Measurements from ENCODE around the gene LMO7.
"Not testable (repeated sequence)": the region's sequence is repeated elsewhere in the genome, so short reads cannot be mapped to it uniquely, and the experiment has no call there.

DNA sequence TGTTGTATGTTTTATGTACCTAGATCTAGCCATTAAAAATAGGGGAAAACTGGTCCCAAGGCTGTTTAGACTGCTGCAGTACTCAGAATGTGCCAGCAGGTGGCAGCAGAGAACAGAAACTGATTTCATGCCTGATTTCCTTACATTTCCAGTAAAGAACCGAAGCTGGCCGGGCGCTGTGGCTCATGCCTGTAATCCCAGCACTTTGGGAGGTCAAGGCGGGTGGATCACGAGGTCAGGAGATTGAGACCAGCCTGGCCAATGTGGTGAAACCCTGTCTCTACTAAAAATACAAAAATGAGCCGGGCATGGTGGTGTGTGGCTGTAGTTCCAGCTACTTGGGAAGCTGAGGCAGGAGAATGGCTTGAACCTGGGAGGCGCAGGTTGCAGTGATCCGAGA is 59.8 kb downstream of the LMO7 start:
- TF ChIP-seq, protein P1, sequence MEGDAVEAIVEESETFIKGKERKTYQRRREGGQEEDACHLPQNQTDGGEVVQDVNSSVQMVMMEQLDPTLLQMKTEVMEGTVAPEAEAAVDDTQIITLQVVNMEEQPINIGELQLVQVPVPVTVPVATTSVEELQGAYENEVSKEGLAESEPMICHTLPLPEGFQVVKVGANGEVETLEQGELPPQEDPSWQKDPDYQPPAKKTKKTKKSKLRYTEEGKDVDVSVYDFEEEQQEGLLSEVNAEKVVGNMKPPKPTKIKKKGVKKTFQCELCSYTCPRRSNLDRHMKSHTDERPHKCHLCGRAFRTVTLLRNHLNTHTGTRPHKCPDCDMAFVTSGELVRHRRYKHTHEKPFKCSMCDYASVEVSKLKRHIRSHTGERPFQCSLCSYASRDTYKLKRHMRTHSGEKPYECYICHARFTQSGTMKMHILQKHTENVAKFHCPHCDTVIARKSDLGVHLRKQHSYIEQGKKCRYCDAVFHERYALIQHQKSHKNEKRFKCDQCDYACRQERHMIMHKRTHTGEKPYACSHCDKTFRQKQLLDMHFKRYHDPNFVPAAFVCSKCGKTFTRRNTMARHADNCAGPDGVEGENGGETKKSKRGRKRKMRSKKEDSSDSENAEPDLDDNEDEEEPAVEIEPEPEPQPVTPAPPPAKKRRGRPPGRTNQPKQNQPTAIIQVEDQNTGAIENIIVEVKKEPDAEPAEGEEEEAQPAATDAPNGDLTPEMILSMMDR (IDR thresholded peaks at IDR 0.05) = peak; percentile 85 to 94 (median 86)
- TF ChIP-seq POLR2AphosphoS5 (IDR thresholded peaks at IDR 0.05) = not testable (repeated sequence)

Measured in breast epithelium (tissue), 3 donors.